Body of pancreas (tissue), 4 donors: ENCODE results near the gene CDH6. TPM values are rescaled to one million over a fixed set of nuclear protein-coding genes. Genes with fewer than 3 reads are reported as not detected.

Experiments
- ATAC-seq: fragments of 150-250 bp; one replicate; pipeline ENCODE4 v1.9.1; 2016
- DNase-seq, 4 donors: peaks; one replicate each; pipeline ENCODE4 v3.0.0-alpha.2; 2019
- H3K27ac ChIP-seq, 4 donors: fragments of 200-600 bp; sonication (generic); 1 replicate in 3 of 4; 2 replicates in 1 of 4; pipeline versions ENCODE4 v1.5.1 to v1.6.1; 2016 to 2019; ENCODE audit warnings: mild to moderate bottlenecking in 1 of 4, mixed read lengths in 1 of 4, moderate library complexity in 1 of 4
- H3K27me3 ChIP-seq, 2 donors: fragments of 200-600 bp; sonication (generic); one replicate each; pipeline ENCODE4 v1.6.0; 2016; ENCODE audit warnings: mild to moderate bottlenecking in 1 of 2
- H3K36me3 ChIP-seq, 2 donors: fragments of 200-600 bp; sonication (generic); replicated peaks in 1 of 2; 2 replicates each; pipeline ENCODE4 v1.5.1; 2016; ENCODE audit warnings: low read depth in 2 of 2; ENCODE audit not compliant: insufficient read depth in 1 of 2
- H3K4me1 ChIP-seq: fragments of 200-600 bp; sonication (generic); one replicate; pipeline ENCODE4 v1.6.0; 2016
- H3K4me3 ChIP-seq, 2 donors: fragments of 200-600 bp; sonication (generic); 1 replicate in 1 of 2; 2 replicates in 1 of 2; pipeline ENCODE4 v1.5.1; 2016 to 2019
- H3K9me3 ChIP-seq, 3 donors: fragments of 200-600 bp; sonication (generic); 1 replicate in 2 of 3; 2 replicates in 1 of 3; pipeline ENCODE4 v1.5.1; 2016
- CTCF ChIP-seq, 7 experiments: fragments of 450-650 bp in 4 of 7; fragments of 200-600 bp in 3 of 7; sonication (generic) in 3 of 7; IDR thresholded peaks; one replicate each; pipeline ENCODE4 v1.5.1; 2016 to 2019; ENCODE audit warnings: antibody characterized with exemption in 7 of 7
- POLR2A ChIP-seq, 3 donors: fragments of 450-650 bp; IDR thresholded peaks; one replicate each; pipeline ENCODE4 v1.6.1; 2016; ENCODE audit warnings: antibody characterized with exemption in 3 of 3, mild to moderate bottlenecking in 2 of 3
- WGBS, 2 donors: methylation state at CpG; one replicate each; pipeline ENCODE4 v1.1.5; 2017; 5-methylcytosine and 5-hydroxymethylcytosine counted together
- intact Hi-C: fragments of 100-400 bp; cut with DNase I; formaldehyde crosslinking; loops from one replicate; pipeline ENCODE4 v1.15.1; 2023
- total RNA-seq, 2 donors: library from RNA; depleted of rRNA; stranded (reverse); fragments of >200 nt; gene quantifications; one replicate each; pipeline ENCODE4 v1.1.0, GENCODE V29; 2016

The CDH6 gene
- total RNA-seq, 2 donors from 2014 or later: 0.78 to 0.99 TPM

GRCh38 chr5:31301833-31302232 is 108.3 kb downstream of the CDH6 start:
- ATAC-seq (no peak), DNase-seq (no peak)
- no peaks in the 10 kb centered on the region for H3K27me3 ChIP-seq
- H3K4me3 ChIP-seq: no peak overlapping the region
- H3K4me1 ChIP-seq: no peaks in the 10 kb centered on the region
- H3K27ac ChIP-seq: no peak overlapping the region
- intact Hi-C loops: no loop called here
- H3K36me3 ChIP-seq: no peaks in the 10 kb centered on the region
- no peaks in the 10 kb centered on the region for H3K9me3 ChIP-seq
- 53 to 60% methylated on average over 5 of the region's 5 CpGs for WGBS, 2 donors
- no peak for TF ChIP-seq POLR2A (IDR thresholded peaks at IDR 0.05)
- no peak for TF ChIP-seq CTCF (IDR thresholded peaks at IDR 0.05)

GRCh38 chr5:31303688-31304087 is 110.2 kb downstream of the CDH6 start:
- no peak for DNase-seq
- no peak for ATAC-seq
- 54 to 65% methylated on average over 5 of the region's 5 CpGs for WGBS, 2 donors
- no peak overlapping the region for H3K27ac ChIP-seq
- no peaks in the 10 kb centered on the region for H3K9me3 ChIP-seq
- TF ChIP-seq CTCF (IDR thresholded peaks at IDR 0.05) (no peak), POLR2A (IDR thresholded peaks at IDR 0.05) (no peak)
- no peak overlapping the region for H3K4me3 ChIP-seq
- H3K4me1 ChIP-seq: no peaks in the 10 kb centered on the region
- H3K27me3 ChIP-seq: no peaks in the 10 kb centered on the region
- intact Hi-C loops: no loop called here
- H3K36me3 ChIP-seq: no peaks in the 10 kb centered on the region

GRCh38 chr5:31317665-31318064 is 124.2 kb downstream of the CDH6 start:
- H3K27me3 ChIP-seq: no peaks in the 10 kb centered on the region
- H3K9me3 ChIP-seq: no peaks in the 10 kb centered on the region
- no peaks in the 10 kb centered on the region for H3K4me1 ChIP-seq
- H3K36me3 ChIP-seq: no peaks in the 10 kb centered on the region
- no peak overlapping the region for H3K27ac ChIP-seq
- WGBS, 2 donors: 67 to 70% methylated on average over 13 of the region's 13 CpGs
- ATAC-seq (no peak), DNase-seq (no peak)
- H3K4me3 ChIP-seq: no peak overlapping the region
- intact Hi-C loops: no loop called here
- TF ChIP-seq POLR2A (IDR thresholded peaks at IDR 0.05): no peak
- TF ChIP-seq CTCF (IDR thresholded peaks at IDR 0.05): no peak

- Histone ChIP-seq H3K9me3 (no peaks in the 10 kb centered on the region), H3K4me3 (no peak overlapping the region), H3K27me3 (no peaks in the 10 kb centered on the region), H3K4me1 (no peaks in the 10 kb centered on the region), H3K36me3 (no peaks in the 10 kb centered on the region), H3K27ac (no peak overlapping the region)
- no peak for DNase-seq
- intact Hi-C loops: no loop called here
- ATAC-seq: no peak
- WGBS, 2 donors: 42 to 44% methylated on average over 4 of the region's 4 CpGs
- TF ChIP-seq POLR2A (IDR thresholded peaks at IDR 0.05) (no peak), CTCF (IDR thresholded peaks at IDR 0.05) (no peak)
These were observed 125.8 kb downstream of the CDH6 start for GRCh38 chr5:31319335-31319734.

GRCh38 chr5:31322946-31323345 is 129.5 kb downstream of the CDH6 start:
- Histone ChIP-seq H3K9me3 (no peaks in the 10 kb centered on the region), H3K4me3 (no peak overlapping the region), H3K27ac (no peak overlapping the region), H3K4me1 (no peaks in the 10 kb centered on the region), H3K36me3 (no peaks in the 10 kb centered on the region), H3K27me3 (no peaks in the 10 kb centered on the region)
- no peak for DNase-seq
- no peak for TF ChIP-seq POLR2A (IDR thresholded peaks at IDR 0.05)
- TF ChIP-seq CTCF (IDR thresholded peaks at IDR 0.05): no peak
- 55 to 65% methylated on average over 18 of the region's 18 CpGs for WGBS, 2 donors
- ATAC-seq: no peak
- intact Hi-C loops: no loop called here
